ENCODE results near the gene MEIS2. TPM values are rescaled to one million over a fixed set of nuclear protein-coding genes. Genes with fewer than 3 reads are reported as not detected.
A peak's percentile ranks its signal among the peaks of the same experiment; 100 is the strongest.

The MEIS2 gene
- total and polyA plus RNA-seq, 2 experiments from 2014 or later = 224 to 432 TPM

GRCh38 chr15:37140531-37141058 lies 40.2 kb upstream of the MEIS2 start:
- no peaks in the 10 kb centered on the region for H3K4me1 ChIP-seq (ENCODE audit: low read depth)
- TF ChIP-seq CTCF (IDR thresholded peaks at IDR 0.05; ENCODE audit: low read depth, low read length) = no peak
- peak in 1 of 2 donors; percentile 35 for DNase-seq (ENCODE audit: low read depth in 1 of 2, low spot score in 1 of 2)
- no peak overlapping the region for H3K4me3 ChIP-seq
- no peaks in the 10 kb centered on the region for H3K9me3 ChIP-seq (ENCODE audit: low read depth)
- H3K27me3 ChIP-seq = no peaks in the 10 kb centered on the region
- H3K27ac ChIP-seq = no peak overlapping the region
- H3K36me3 ChIP-seq = no peaks in the 10 kb centered on the region

GRCh38 chr15:37138591-37139215 lies 38.4 kb upstream of the MEIS2 start:
- H3K4me3 ChIP-seq = no peak overlapping the region
- no peak overlapping the region for H3K27ac ChIP-seq
- TF ChIP-seq CTCF (IDR thresholded peaks at IDR 0.05; ENCODE audit: low read depth, low read length) = no peak
- no peaks in the 10 kb centered on the region for H3K36me3 ChIP-seq
- H3K27me3 ChIP-seq = no peaks in the 10 kb centered on the region
- no peaks in the 10 kb centered on the region for H3K9me3 ChIP-seq (ENCODE audit: low read depth)
- DNase-seq (ENCODE audit: low read depth in 1 of 2, low spot score in 1 of 2) = no peak
- H3K4me1 ChIP-seq (ENCODE audit: low read depth) = peaks cover 10% of the 10 kb centered on the region

GRCh38 chr15:37137221-37137620 lies 36.9 kb upstream of the MEIS2 start:
- H3K4me3 ChIP-seq = no peak overlapping the region
- no peaks in the 10 kb centered on the region for H3K9me3 ChIP-seq (ENCODE audit: low read depth)
- H3K4me1 ChIP-seq (ENCODE audit: low read depth) = peaks cover 18% of the 10 kb centered on the region
- H3K36me3 ChIP-seq = no peaks in the 10 kb centered on the region
- H3K27me3 ChIP-seq = no peaks in the 10 kb centered on the region
- TF ChIP-seq CTCF (IDR thresholded peaks at IDR 0.05; ENCODE audit: low read depth, low read length) = no peak
- no peak overlapping the region for H3K27ac ChIP-seq
- no peak for DNase-seq (ENCODE audit: low read depth in 1 of 2, low spot score in 1 of 2)

GRCh38 chr15:37136666-37137065 lies 36.3 kb upstream of the MEIS2 start:
- Histone ChIP-seq H3K36me3 (no peaks in the 10 kb centered on the region), H3K27ac (no peak overlapping the region), H3K4me3 (no peak overlapping the region), H3K4me1 (ENCODE audit: low read depth) (peaks cover 23% of the 10 kb centered on the region), H3K27me3 (no peaks in the 10 kb centered on the region), H3K9me3 (ENCODE audit: low read depth) (no peaks in the 10 kb centered on the region)
- no peak for DNase-seq (ENCODE audit: low read depth in 1 of 2, low spot score in 1 of 2)
- no peak for TF ChIP-seq CTCF (IDR thresholded peaks at IDR 0.05; ENCODE audit: low read depth, low read length)

GRCh38 chr15:37135225-37135624 lies 34.9 kb upstream of the MEIS2 start:
- H3K4me3 ChIP-seq = no peak overlapping the region
- H3K36me3 ChIP-seq = no peaks in the 10 kb centered on the region
- H3K27me3 ChIP-seq = no peaks in the 10 kb centered on the region
- DNase-seq (ENCODE audit: low read depth in 1 of 2, low spot score in 1 of 2) = peak in 1 of 2 donors; percentile 58
- peak; percentile 39 for TF ChIP-seq CTCF (IDR thresholded peaks at IDR 0.05; ENCODE audit: low read depth, low read length)
- H3K27ac ChIP-seq = no peak overlapping the region
- H3K4me1 ChIP-seq (ENCODE audit: low read depth) = peaks cover 37% of the 10 kb centered on the region
- no peaks in the 10 kb centered on the region for H3K9me3 ChIP-seq (ENCODE audit: low read depth)
